HG03139 (cell line): ENCODE data around the gene CARS1.

ENCODE experiments used
- ATAC-seq: cut with Tn5 transposase; IDR thresholded peaks from one replicate; pipeline ENCODE4 v1.9.1; 2021; ENCODE audit not compliant: unreplicated experiment

Gene CARS1

GRCh38 chr11:3010521-3011275 lies 46.5 kb downstream of the CARS1 start:
- ATAC-seq, result no peak

DNA sequence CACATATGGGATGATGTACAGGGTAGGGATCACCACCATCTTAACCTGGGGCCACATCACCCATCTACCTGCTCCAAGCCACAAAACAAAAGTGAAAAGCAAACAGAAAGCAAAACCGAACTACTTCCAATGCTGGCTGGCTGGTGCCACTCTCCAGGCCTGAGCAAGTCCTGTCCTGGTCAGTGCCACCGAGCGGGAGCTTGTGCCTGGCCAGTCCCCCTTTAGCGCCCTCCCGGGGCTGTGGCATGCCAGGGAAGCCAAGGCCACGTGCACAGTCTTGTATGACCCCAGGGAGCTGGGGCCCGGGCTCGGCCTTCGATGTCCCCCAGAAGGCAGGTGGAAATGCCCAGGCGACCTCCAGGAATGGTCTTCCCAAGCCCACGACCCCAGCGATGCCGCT lies 47.2 kb downstream of the CARS1 start:
- no peak for ATAC-seq

DNA sequence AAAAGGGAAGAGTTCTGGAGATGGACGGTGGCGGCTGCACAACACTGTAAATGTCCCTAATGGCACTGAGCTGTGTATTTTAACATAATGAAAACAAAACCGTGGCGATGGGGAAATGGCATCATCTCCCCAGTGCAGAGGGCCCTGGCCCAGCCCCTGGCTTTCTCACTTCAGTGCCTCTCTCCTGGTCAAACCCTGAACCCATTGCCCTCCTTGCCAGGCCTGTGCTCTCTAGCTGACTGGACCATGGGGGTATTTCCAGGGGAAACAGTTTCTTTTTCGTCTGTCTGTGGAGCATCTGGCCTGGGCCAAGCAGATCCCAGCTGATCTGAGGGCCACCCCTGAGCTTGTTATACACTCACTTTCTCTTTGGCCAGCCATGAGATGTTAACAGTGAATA lies 47.7 kb downstream of the CARS1 start:
- ATAC-seq, result no peak

DNA sequence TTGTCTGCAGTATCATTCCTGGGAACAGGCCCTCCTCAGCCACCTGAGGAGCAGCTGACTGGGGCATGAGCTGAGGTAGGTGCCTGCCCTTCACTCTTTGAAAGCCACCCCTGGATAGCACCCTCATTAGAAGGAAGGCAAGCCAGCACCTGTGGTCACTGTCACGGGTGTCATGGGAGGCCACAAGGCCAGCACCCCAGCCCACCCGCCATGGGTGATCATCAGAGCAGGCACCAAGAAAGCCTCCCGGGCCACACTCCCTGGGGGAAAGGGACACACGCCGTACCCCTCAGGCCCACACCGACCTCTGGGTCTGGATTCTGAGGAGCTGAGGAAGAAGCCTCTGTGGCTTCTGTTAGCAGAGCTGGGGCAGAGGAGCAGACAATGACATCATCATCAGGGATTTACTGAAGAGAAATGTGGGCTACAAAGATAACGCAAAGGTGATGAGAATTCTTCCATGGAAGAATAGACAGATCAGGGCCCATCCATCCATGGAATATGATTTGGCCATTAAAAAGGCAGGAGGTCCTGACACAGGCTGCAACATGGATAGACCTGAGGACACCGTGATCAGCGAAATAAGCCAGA lies 48.4 kb downstream of the CARS1 start:
- no peak for ATAC-seq

DNA sequence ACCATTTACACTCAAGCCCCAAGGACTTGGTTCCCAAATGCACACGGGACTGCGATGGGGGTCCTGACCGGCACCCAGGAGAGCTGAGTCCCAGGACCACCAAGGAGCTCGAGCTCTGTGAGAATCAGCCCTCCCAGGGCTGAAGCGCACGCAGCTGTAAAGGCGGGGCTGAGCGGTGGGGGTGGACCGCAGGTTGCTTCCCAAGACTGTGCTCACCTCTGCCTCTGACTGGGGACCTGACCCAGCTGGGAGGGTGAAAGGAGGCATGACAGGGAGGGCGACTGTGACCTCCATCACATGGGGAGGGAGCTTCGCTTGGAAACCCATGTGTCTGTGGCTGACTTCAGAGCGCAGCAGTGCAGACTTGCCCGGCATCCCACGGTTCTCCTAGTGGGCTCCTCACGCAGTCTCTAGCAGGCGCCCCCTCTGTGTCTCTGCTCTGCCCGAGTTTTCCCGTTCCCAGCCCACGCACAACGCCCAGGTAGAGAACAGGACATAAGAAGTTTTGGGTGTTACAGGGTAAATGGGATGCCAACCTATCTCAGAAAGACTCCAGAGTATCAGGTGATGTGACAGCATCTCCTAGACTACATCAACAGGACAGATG lies 49.7 kb downstream of the CARS1 start:
- ATAC-seq, result no peak

DNA sequence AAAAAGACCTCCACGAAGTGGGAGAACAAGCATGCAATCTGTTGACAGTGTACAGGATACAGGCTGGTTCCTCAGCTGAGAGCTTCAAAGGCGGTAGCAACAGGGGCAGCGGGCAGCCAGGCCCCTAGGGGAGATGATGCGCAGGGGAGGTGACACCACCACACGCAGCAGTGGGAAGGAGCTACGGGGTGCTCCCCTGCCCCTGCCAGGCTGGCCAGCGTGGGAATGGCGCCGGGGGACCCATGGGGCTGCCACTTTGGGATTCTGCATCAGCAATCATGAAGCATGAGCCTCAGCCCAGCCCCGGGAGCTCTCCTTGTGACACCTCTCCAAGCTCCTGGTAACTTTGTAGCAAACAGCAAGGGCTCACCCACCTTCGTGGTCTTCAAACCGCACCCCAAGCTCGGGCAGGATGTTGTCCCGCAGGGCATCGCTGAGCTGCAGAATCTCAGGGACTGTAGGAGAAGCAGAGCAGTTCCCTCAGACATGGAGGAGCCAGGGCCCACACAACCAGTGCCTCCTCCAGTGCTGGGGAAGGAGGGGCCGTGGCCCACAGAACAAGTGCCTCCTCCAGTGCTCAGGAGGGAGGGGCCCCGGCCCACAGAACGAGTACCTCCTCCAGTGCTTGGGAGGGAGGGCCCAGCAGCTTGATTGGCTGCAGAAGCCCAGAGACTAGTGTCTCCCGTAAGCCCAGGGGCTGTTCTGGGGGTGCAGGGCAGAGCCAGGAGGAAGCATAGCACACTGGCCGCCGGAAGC lies 50.5 kb downstream of the CARS1 start:
- ATAC-seq, result no peak

- no peak for ATAC-seq
Observed at GRCh38 chr11:3004481-3004880, 52.7 kb downstream of the CARS1 start.

DNA sequence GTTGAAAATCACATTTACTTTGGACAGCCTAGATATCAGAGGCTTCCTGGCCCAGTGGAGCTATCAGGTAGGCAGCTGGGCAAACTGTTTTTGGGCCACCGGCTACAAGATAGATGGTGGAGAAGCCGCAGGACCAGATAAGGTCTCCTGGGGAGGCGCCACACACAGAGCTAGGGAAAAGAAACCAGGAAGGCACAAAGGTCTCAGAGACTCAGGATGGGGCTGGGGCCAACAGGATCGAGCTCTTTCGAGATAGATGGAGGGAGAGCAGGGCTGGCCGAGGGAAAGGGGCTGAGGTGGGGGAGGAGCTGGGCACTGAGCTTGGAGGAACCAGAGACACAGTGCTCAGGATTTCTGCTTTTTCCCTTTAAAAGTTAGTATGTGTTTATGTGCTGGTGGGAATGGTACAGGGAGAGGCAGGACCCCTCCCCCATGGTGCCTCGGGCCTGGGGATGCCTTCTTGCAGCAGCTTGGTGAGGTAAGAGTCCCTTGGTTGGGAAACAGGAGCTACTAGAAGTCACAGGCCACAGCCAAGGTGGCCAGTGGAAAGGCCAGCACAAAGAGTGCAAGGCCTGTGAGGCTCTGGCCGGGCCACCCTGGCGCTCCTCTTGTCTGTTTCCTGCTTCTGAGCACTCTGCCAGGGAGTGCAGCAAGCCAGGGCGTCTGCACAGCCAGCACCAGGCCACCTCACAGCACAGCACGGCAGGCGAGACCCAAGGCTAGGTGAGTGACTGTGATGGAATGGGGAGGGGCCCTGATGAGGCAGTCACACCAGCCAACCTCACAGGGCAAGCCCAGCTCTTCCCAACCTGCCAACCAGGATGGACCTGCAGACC lies 53.6 kb downstream of the CARS1 start:
- no peak for ATAC-seq

GRCh38 chr11:3002871-3003270 lies 54.4 kb downstream of the CARS1 start:
- ATAC-seq, result no peak

- ATAC-seq, result no peak
Observed at GRCh38 chr11:3002351-3002861, 54.8 kb downstream of the CARS1 start.

DNA sequence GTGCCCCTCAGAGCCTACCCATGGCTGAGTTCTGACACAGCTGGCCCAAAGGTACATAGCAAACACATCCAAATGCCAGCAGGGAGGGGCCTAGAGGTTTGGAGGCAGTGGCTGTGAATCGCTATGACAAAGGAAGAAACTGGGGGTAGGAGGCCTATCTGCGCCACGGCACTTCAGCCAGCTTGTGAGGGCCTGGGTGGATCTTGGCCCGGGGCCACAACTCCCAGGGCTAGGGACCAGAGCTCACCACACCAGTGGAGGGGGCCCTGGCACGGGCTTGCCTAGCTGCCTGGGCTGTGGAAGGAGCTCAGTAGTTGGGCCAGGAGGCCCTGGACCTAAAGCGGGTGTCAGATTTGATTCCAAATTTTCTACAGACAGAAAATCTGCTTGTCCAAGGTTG lies 55.7 kb downstream of the CARS1 start:
- ATAC-seq, result no peak

DNA sequence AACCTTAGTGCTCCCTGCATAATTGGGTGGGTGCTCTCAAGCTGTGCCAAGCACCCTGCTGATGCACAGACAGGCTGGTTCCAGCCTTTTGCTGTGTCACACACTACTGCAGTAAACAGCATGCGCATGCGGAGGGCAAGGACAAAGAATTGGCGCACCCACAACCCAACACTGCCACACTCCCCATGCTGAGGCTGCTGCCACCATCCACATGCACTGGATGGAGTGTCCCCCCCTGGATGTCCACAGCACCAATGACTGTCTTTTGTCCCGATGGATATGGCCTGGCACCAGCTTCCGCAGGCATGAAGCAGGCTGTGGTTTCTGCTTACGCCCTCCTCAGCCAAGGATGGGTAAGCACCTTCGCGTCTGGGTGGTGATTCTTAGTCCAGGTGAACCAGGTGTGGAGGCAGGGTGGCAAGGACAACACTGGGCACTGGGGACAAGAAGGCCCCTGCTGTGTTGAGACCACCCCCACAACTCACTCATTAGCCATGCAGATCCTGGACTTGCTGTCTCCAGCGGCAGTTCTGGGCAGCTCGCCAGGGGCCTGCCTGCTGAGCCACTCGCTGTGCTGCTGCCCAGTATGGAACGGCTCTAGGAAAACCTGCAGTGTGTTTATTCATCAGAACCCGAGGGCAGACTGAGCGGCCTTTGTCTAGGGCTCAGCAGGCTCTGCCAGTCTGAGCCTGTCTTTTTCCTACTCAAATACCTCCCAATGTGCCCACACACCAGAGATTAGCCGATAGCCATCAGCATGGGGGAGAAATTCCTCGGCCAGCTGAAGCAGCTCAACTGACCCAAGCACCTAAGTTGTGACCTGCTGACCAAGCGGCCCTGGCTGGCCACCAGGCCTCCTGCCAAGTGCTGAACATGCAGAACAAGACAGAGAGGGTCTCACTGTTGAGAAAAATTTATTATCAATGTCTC lies 56.9 kb downstream of the CARS1 start:
- no peak for ATAC-seq

- ATAC-seq, result no peak
Observed at GRCh38 chr11:2999464-2999998, 57.7 kb downstream of the CARS1 start.

- no peak for ATAC-seq
Observed at GRCh38 chr11:2998073-2998850, 59.0 kb downstream of the CARS1 start.

DNA sequence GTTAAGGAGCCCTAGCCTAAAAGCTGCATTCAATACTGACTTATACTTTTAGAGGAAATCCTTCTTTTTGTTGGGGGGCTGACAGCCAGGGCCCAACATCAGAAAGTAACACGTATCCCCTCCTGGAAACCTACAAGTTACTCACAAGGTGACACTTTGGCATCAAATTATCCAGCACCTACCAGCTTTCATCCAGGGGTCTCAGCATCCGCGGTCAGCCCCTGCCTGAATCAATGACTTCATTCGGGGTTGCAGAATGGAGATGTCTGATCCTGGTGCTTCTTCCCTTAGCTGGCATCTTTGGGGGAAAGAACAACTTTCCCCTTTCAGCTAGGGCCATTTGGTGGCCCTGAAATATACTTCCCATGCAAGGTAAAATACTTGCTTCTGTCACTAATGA lies 59.8 kb downstream of the CARS1 start:
- ATAC-seq, result no peak

GRCh38 chr11:2996976-2997375 lies 60.2 kb downstream of the CARS1 start:
- ATAC-seq, result no peak

DNA sequence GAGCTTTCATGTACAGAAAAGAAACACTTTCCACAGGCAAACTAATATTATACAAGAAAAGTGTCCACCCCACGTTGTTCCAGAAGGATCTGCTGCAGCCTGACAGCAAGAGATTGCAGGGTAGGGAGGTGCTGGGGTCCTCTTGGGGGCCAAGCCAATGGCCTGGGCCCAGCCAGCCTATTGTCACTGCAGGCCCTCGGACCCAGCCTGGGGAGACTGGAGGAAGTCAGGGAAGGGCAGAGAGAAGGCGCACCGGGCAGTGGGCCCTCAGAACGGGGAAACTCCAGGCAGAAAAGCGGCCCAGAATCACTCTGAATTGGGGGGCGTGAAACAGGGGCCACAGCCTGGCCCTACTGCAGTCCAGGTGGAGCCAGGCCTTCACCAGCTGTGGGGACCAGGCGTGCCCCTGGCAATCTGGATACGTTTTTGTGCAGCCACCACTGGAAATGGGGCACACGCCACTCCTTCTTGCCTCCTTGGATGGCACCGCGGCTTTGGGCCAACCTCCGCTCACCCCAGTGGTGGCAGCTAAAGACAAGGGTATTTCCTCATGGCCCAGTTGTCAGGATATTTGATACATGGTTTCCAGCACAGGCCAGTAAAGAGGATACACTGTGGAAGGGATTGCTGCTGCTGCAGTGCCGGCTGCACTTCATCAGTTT lies 61.2 kb downstream of the CARS1 start:
- ATAC-seq, result no peak

GRCh38 chr11:2995031-2995561 lies 62.1 kb downstream of the CARS1 start:
- no peak for ATAC-seq
